ENCODE measurements around the gene RPP25L.

The RPP25L gene

GRCh38 chr9:34576597-34577399, 35.1 kb downstream of the RPP25L start:
- TF ChIP-seq GATA2 (IDR thresholded peaks at IDR 0.05; ENCODE audit: low read depth, low read length) = no peak
- TF ChIP-seq GATA3 (IDR thresholded peaks at IDR 0.05; ENCODE audit: low read depth, low read length) = no peak

GRCh38 chr9:34575862-34576596, 35.9 kb downstream of the RPP25L start:
- TF ChIP-seq GATA3 (IDR thresholded peaks at IDR 0.05; ENCODE audit: low read depth, low read length) (no peak), GATA2 (IDR thresholded peaks at IDR 0.05; ENCODE audit: low read depth, low read length) (no peak)

- TF ChIP-seq GATA2 (IDR thresholded peaks at IDR 0.05; ENCODE audit: low read depth, low read length) (no peak), GATA3 (IDR thresholded peaks at IDR 0.05; ENCODE audit: low read depth, low read length) (no peak)
Measured at GRCh38 chr9:34575241-34575640, 36.7 kb downstream of the RPP25L start.

- no peak for TF ChIP-seq GATA3 (IDR thresholded peaks at IDR 0.05; ENCODE audit: low read depth, low read length)
- no peak for TF ChIP-seq GATA2 (IDR thresholded peaks at IDR 0.05; ENCODE audit: low read depth, low read length)
Measured at GRCh38 chr9:34574571-34574970, 37.3 kb downstream of the RPP25L start.

- no peak for TF ChIP-seq GATA3 (IDR thresholded peaks at IDR 0.05; ENCODE audit: low read depth, low read length)
- TF ChIP-seq GATA2 (IDR thresholded peaks at IDR 0.05; ENCODE audit: low read depth, low read length) = no peak
Measured at GRCh38 chr9:34573599-34574325, 38.1 kb downstream of the RPP25L start.

GRCh38 chr9:34572628-34573027, 39.3 kb downstream of the RPP25L start:
- TF ChIP-seq GATA3 (IDR thresholded peaks at IDR 0.05; ENCODE audit: low read depth, low read length) (no peak), GATA2 (IDR thresholded peaks at IDR 0.05; ENCODE audit: low read depth, low read length) (no peak)

GRCh38 chr9:34572092-34572491, 39.8 kb downstream of the RPP25L start:
- no peak for TF ChIP-seq GATA3 (IDR thresholded peaks at IDR 0.05; ENCODE audit: low read depth, low read length)
- TF ChIP-seq GATA2 (IDR thresholded peaks at IDR 0.05; ENCODE audit: low read depth, low read length) = peak; percentile 78

GRCh38 chr9:34571481-34571810, 40.5 kb downstream of the RPP25L start:
- TF ChIP-seq GATA3 (IDR thresholded peaks at IDR 0.05; ENCODE audit: low read depth, low read length) (no peak), GATA2 (IDR thresholded peaks at IDR 0.05; ENCODE audit: low read depth, low read length) (no peak)

GRCh38 chr9:34570809-34571480, 41.0 kb downstream of the RPP25L start:
- no peak for TF ChIP-seq GATA2 (IDR thresholded peaks at IDR 0.05; ENCODE audit: low read depth, low read length)
- no peak for TF ChIP-seq GATA3 (IDR thresholded peaks at IDR 0.05; ENCODE audit: low read depth, low read length)

GRCh38 chr9:34570376-34570775, 41.5 kb downstream of the RPP25L start:
- TF ChIP-seq GATA2 (IDR thresholded peaks at IDR 0.05; ENCODE audit: low read depth, low read length) = no peak

- TF ChIP-seq GATA3 (IDR thresholded peaks at IDR 0.05; ENCODE audit: low read depth, low read length) = no peak
- TF ChIP-seq GATA2 (IDR thresholded peaks at IDR 0.05; ENCODE audit: low read depth, low read length) = no peak
Measured at GRCh38 chr9:34568774-34569173, 43.1 kb downstream of the RPP25L start.

GRCh38 chr9:34568133-34568532, 43.8 kb downstream of the RPP25L start:
- TF ChIP-seq GATA2 (IDR thresholded peaks at IDR 0.05; ENCODE audit: low read depth, low read length) = no peak
- TF ChIP-seq GATA3 (IDR thresholded peaks at IDR 0.05; ENCODE audit: low read depth, low read length) = no peak

- no peak for TF ChIP-seq GATA3 (IDR thresholded peaks at IDR 0.05; ENCODE audit: low read depth, low read length)
- TF ChIP-seq GATA2 (IDR thresholded peaks at IDR 0.05; ENCODE audit: low read depth, low read length) = peak; percentile 73
Measured at GRCh38 chr9:34566972-34567371, 44.9 kb downstream of the RPP25L start.

- TF ChIP-seq GATA2 (IDR thresholded peaks at IDR 0.05; ENCODE audit: low read depth, low read length) = no peak
- no peak for TF ChIP-seq GATA3 (IDR thresholded peaks at IDR 0.05; ENCODE audit: low read depth, low read length)
Measured at GRCh38 chr9:34566322-34566721, 45.6 kb downstream of the RPP25L start.
